NK-92 (cell line): ENCODE data around the gene SNTG2.
"Not testable (repeated sequence)": the region's sequence is repeated elsewhere in the genome, so short reads cannot be mapped to it uniquely, and the experiment has no call there.

Experiments used
- DNase-seq: peaks from one replicate; lab custom pipeline; 2025; ENCODE audit not compliant: unreplicated experiment; lab: John Stamatoyannopoulos, UW

The SNTG2 gene

GRCh38 chr2:1405967-1406366, 455.3 kb downstream of the SNTG2 start:
- DNase-seq = no peak

DNA sequence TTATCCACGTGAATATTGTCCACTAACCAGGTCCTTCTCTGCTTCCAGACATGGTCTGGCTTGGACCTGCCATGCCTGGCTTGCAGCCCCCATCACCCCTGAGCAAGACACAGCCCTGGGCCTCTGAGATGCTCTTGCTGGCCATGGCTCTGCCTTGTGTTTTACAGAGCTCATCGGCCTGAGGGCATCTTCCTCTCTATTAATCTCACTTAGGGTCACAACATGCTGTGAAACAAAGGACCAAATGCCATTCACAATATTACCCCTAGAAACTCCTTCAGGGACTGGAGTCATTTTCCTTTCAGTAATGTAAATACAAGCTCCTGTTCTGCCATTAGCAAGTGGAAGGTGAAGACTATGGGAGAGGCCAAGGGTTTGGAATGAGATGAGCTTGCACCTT, 455.8 kb downstream of the SNTG2 start:
- DNase-seq = no peak

DNA sequence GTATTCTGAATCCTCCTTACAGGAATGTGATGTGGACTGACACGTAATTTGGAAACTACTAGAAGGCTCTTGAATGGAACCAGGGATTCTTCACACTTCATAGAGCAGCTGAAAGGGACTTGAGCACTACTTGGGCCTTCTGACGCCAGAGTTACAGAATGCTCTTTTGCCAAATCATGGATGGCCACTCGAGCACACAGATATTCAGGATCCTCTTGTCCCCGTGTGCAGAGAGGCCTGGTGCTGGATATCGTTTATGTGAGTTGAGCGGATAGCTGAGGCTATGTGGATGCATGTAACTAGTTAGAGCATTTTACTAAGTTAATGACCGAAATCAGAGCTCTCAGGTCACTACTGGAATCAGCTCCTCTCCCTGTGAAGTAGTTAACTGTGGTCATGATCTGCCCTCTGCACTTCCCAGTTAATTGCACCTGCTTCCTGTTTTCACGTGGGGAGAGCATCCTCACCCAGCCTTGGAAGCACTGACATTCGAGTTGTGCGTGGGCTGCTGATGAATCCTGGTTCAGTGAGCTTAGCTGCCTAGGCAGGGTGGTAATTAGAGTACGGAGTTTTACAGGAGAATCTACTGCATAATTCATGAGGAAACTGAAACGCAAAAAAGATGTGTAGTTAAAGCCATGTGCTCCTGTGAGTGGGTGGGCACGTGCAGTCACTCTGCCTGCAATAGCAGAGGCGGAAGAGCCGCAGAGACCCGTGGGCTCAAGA, 457.5 kb downstream of the SNTG2 start:
- DNase-seq = no peak

- DNase-seq = no peak
Observed at GRCh38 chr2:1413156-1413710, 462.6 kb downstream of the SNTG2 start, which contains the start of gene TPO. TSS of gene TPO (plus strand) at chr2:1413463. CDS start at chr2:1414409, 946 bp downstream.

DNA sequence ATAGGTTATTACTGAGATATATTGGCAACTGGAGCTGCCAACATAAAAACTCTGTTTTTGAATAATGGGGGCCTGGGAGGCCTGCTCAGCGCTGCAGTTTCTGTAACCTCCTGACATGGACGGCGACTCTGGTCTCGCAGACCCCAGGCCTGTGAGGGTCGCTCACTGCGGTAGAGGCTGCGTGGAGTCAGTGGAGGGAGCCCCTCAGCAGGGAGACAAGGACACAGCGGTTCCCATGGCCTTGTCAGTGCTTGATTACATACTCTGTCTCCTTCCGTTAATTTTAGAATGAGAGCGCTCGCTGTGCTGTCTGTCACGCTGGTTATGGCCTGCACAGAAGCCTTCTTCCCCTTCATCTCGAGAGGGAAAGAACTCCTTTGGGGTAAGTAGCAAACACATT, 463.5 kb downstream of the SNTG2 start:
- DNase-seq = no peak

- DNase-seq = not testable (repeated sequence)
Observed at GRCh38 chr2:1414901-1415300, 464.3 kb downstream of the SNTG2 start.

DNA sequence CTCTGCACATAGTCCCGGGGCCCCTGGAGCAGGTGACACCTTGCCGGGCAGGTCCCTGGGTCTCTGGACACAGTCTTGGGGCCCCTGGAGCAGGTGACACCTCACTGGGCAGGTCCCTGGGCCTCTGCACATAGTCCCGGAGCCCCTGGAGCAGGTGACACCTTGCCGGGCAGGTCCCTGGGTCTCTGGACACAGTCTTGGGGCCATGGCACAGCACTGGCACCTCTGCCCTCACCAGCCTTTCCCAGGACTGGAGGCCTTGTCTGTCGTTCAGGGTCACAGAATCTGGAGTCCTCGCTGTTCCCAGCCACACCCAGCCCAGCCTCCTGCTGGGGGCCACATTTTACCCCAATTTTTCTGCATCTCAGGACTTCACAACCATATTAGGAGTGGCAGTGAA, 464.9 kb downstream of the SNTG2 start:
- no peak for DNase-seq
